Ovary (tissue), 9 donors: ENCODE results near the gene FBXO2. TPM values are rescaled to one million over a fixed set of nuclear protein-coding genes. Genes with fewer than 3 reads are reported as not detected.

Experiments used
- DNase-seq, 5 donors: peaks; one replicate each; pipeline ENCODE4 v3.0.0-alpha.2; 2019 to 2020
- H3K27ac ChIP-seq, 2 donors: fragments of 200-600 bp; one replicate each; pipeline versions ENCODE4 v1.5.1 to v1.8.0; 2019 to 2022
- H3K27me3 ChIP-seq: fragments of 200-600 bp; one replicate; pipeline ENCODE4 v1.8.0; 2022
- H3K36me3 ChIP-seq: fragments of 200-600 bp; sonication (generic); one replicate; pipeline ENCODE4 v1.5.1; 2019
- H3K4me1 ChIP-seq: one replicate; pipeline ENCODE4 v1.8.1; 2013; ENCODE audit warnings: mild to moderate bottlenecking, moderate library complexity; ENCODE audit not compliant: insufficient read depth
- H3K4me3 ChIP-seq: fragments of 200-600 bp; sonication (generic); one replicate; pipeline ENCODE4 v1.5.1; 2017
- H3K9me3 ChIP-seq, 2 donors: fragments of 200-600 bp in 1 of 2; sonication (generic) in 1 of 2; one replicate each; pipeline versions ENCODE4 v1.5.1 to v1.8.1; 2013 to 2019; ENCODE audit warnings: mild to moderate bottlenecking in 1 of 2, moderate library complexity in 1 of 2
- CTCF ChIP-seq, 3 donors: fragments of 450-650 bp in 2 of 3; fragments of 200-600 bp in 1 of 3; IDR thresholded peaks; one replicate each; pipeline versions ENCODE4 v1.5.1 to v1.8.0; 2016 to 2022; ENCODE audit warnings: antibody characterized with exemption in 3 of 3, mild to moderate bottlenecking in 1 of 3
- EP300 ChIP-seq: sonication (generic); formaldehyde crosslinking; IDR thresholded peaks from one replicate; pipeline ENCODE4 v1.6.1; 2017; ENCODE audit warnings: antibody characterized with exemption
- POLR2A ChIP-seq: fragments of 450-650 bp; IDR thresholded peaks from one replicate; pipeline ENCODE4 v1.6.1; 2017; ENCODE audit warnings: antibody characterized with exemption, mild to moderate bottlenecking, moderate library complexity
- WGBS, 3 donors: extraction: QIAGEN DNeasy Blood & Tissue Kit in 1 of 3; methylation state at CpG; one replicate each; pipeline versions ENCODE4 v1.1.5 to v1.1.7; 2013 to 2017; 5-methylcytosine and 5-hydroxymethylcytosine counted together
- intact Hi-C, 4 donors: fragments of 100-400 bp; cut with DNase I; formaldehyde crosslinking; loops; one replicate each; pipeline versions ENCODE4 v1.11.0 to v1.15.1; 2022 to 2023
- polyA plus RNA-seq, 2 donors: library from polyadenylated mRNA; stranded (reverse); fragments of 200-250 nt in 1 of 2; fragments of 350-450 nt in 1 of 2; fragmentation: Illumina TruSeq in 1 of 2; extraction: RNeasy Lipid Tissue Mini Kit (QIAGEN cat#74804) in 1 of 2; gene quantifications; one replicate each; pipeline ENCODE4 v1.2.3, GENCODE V29; 2013 to 2014
- total RNA-seq, 7 donors: library from RNA; depleted of rRNA in 2 of 7; stranded (reverse); fragments of >200 nt in 2 of 7; fragmentation: NEBNext Ultra II Directional in 3 of 7; extraction: Animal tissue kit (Norgen Biotek cat#: 25700) in 3 of 7; gene quantifications; one replicate each; pipeline versions ENCODE4 v1.1.0 to v1.2.4, GENCODE V29; 2016 to 2023
- donor health status: DM: no; HTN: no; CAD: no; lungs with moderate emphysema.
- donor health status: DM: no; HTN: no; CAD: no.
- donor health status: Bipolar disorder and iron deficiency.
- donor health status: DM: yes; HTN: yes; CAD: no.
- donor health status: DM: no; HTN: no; CAD: no.
- donor health status: DM: yes; HTN: yes; CAD: no.

The FBXO2 gene
- total and polyA plus RNA-seq, 9 donors = 0.50 to 17.6 (median 2.7) TPM

GRCh38 chr1:11701551-11701961 lies 47.3 kb upstream of the FBXO2 start:
- 5 to 14% (median 5%) methylated on average over 11 to 15 of the region's 15 CpGs for WGBS, 3 donors
- no peak for DNase-seq
- intact Hi-C loops = no loop called here
- no peaks in the 10 kb centered on the region for H3K36me3 ChIP-seq
- no peak overlapping the region for H3K4me3 ChIP-seq
- TF ChIP-seq CTCF (IDR thresholded peaks at IDR 0.05) (no peak), POLR2A (no peak), EP300 (no peak)
- H3K9me3 ChIP-seq = no peaks in the 10 kb centered on the region
- no peak overlapping the region for H3K27ac ChIP-seq
- no peaks in the 10 kb centered on the region for H3K27me3 ChIP-seq
- no peaks in the 10 kb centered on the region for H3K4me1 ChIP-seq

GRCh38 chr1:11700601-11701467 lies 46.6 kb upstream of the FBXO2 start:
- no peak overlapping the region for H3K4me3 ChIP-seq
- no peak for DNase-seq
- no peak overlapping the region for H3K27ac ChIP-seq
- TF ChIP-seq POLR2A = no peak
- TF ChIP-seq CTCF (IDR thresholded peaks at IDR 0.05) = no peak
- TF ChIP-seq EP300 = no peak
- H3K4me1 ChIP-seq = no peaks in the 10 kb centered on the region
- H3K36me3 ChIP-seq = no peaks in the 10 kb centered on the region
- H3K9me3 ChIP-seq = no peaks in the 10 kb centered on the region
- no peaks in the 10 kb centered on the region for H3K27me3 ChIP-seq
- intact Hi-C loops = no loop called here
- WGBS, 3 donors = 25 to 38% (median 33%) methylated on average over 34 of the region's 34 CpGs

GRCh38 chr1:11697893-11698210 lies 43.6 kb upstream of the FBXO2 start:
- Histone ChIP-seq H3K27ac (no peak overlapping the region), H3K27me3 (no peaks in the 10 kb centered on the region), H3K4me1 (no peaks in the 10 kb centered on the region), H3K4me3 (no peak overlapping the region), H3K36me3 (no peaks in the 10 kb centered on the region), H3K9me3 (no peaks in the 10 kb centered on the region)
- TF ChIP-seq EP300 (no peak), CTCF (IDR thresholded peaks at IDR 0.05) (no peak), POLR2A (no peak)
- WGBS, 3 donors = 64 to 68% (median 66%) methylated on average over 5 of the region's 5 CpGs
- intact Hi-C loops = no loop called here
- DNase-seq = no peak

GRCh38 chr1:11697188-11697892 lies 43.1 kb upstream of the FBXO2 start:
- intact Hi-C loops = no loop called here
- Histone ChIP-seq H3K27ac (no peak overlapping the region), H3K4me1 (no peaks in the 10 kb centered on the region), H3K36me3 (no peaks in the 10 kb centered on the region), H3K9me3 (no peaks in the 10 kb centered on the region), H3K4me3 (no peak overlapping the region), H3K27me3 (no peaks in the 10 kb centered on the region)
- no peak for TF ChIP-seq POLR2A
- no peak for TF ChIP-seq EP300
- no peak for TF ChIP-seq CTCF (IDR thresholded peaks at IDR 0.05)
- DNase-seq = no peak
- 57 to 67% (median 59%) methylated on average over 8 of the region's 8 CpGs for WGBS, 3 donors
